OCI-LY3 (cell line): ENCODE measurements around the gene KIF2A.
A peak's percentile ranks its signal among the peaks of the same experiment; 100 is the strongest.

ENCODE experiments used
- H2AFZ ChIP-seq: fragments of 200-600, 300-600 bp; shearing (Covaris generic); 2 replicates; pipeline ENCODE4 v1.6.0; 2014; ENCODE audit warnings: antibody characterized with exemption, low read depth, low read length
- H3K27ac ChIP-seq: fragments of 200-600, 300-600 bp; sonication (generic); 2 replicates; pipeline ENCODE4 v1.5.1; 2014; ENCODE audit warnings: mild to moderate bottlenecking, low read length, moderate library complexity, mixed read lengths
- H3K27me3 ChIP-seq: fragments of 200-600, 300-600 bp; sonication (generic); 2 replicates; pipeline ENCODE4 v1.6.1; 2014; ENCODE audit warnings: low read depth, low read length, mixed read lengths
- H3K36me3 ChIP-seq: fragments of 200-600, 300-600 bp; sonication (generic); replicated peaks from 2 replicates; pipeline ENCODE3; 2014; ENCODE audit warnings: low read depth, low read length, mixed read lengths
- H3K4me1 ChIP-seq: fragments of 300-600, 200-600 bp; sonication (generic); 2 replicates; pipeline ENCODE4 v1.6.1; 2014; ENCODE audit warnings: low read length, mixed read lengths
- H3K4me2 ChIP-seq: fragments of 200-600, 300-600 bp; sonication (generic); 2 replicates; pipeline ENCODE4 v1.6.1; 2014; ENCODE audit warnings: low read length, mixed read lengths
- H3K4me3 ChIP-seq: fragments of 300-600, 200-600 bp; sonication (generic); 2 replicates; pipeline ENCODE4 v1.5.1; 2014; ENCODE audit warnings: antibody characterized with exemption, mild to moderate bottlenecking, low read length, moderate library complexity
- H3K79me2 ChIP-seq: fragments of 300-600, 200-600 bp; shearing (Covaris generic); 2 replicates; pipeline ENCODE4 v1.6.1; 2014; ENCODE audit warnings: mild to moderate bottlenecking, low read length, mixed read lengths
- H3K9ac ChIP-seq: fragments of 300-600, 200-600 bp; shearing (Covaris generic); 2 replicates; pipeline ENCODE4 v1.6.0; 2014; ENCODE audit warnings: mild to moderate bottlenecking, low read length, moderate library complexity
- H3K9me3 ChIP-seq: fragments of 200-600, 300-600 bp; shearing (Covaris generic); 2 replicates; pipeline ENCODE4 v1.6.1; 2014; ENCODE audit warnings: low read length, mixed read lengths; ENCODE audit not compliant: insufficient read depth
- H4K20me1 ChIP-seq: fragments of 200-600, 300-600 bp; sonication (generic); 2 replicates; pipeline ENCODE4 v1.6.1; 2016; ENCODE audit warnings: low read length, mixed read lengths; ENCODE audit not compliant: insufficient read depth
- CTCF ChIP-seq: fragments of 200-600, 300-600 bp; sonication (generic); IDR thresholded peaks from 2 replicates; pipeline ENCODE4 v1.5.1; 2014; ENCODE audit warnings: antibody characterized with exemption, low read length, low read depth
- EZH2phosphoT487 ChIP-seq: fragments of 200-600 bp; shearing (Covaris generic); IDR thresholded peaks from 2 replicates; pipeline ENCODE4 v1.6.1; 2018; ENCODE audit warnings: antibody characterized with exemption, mixed run types, low read depth

Gene KIF2A

GRCh38 chr5:62268234-62268633 lies 37.8 kb upstream of the KIF2A start:
- Histone ChIP-seq H3K27ac (no peak overlapping the region), H3K4me1 (peaks cover 15% of the 10 kb centered on the region), H3K27me3 (no peaks in the 10 kb centered on the region), H3K4me2 (peak overlapping the region; percentile 63), H3K79me2 (no peaks in the 10 kb centered on the region), H2AFZ (peak overlapping the region; percentile 63; the same call in 1 of the 2 replicates), H3K4me3 (no peak overlapping the region), H3K9ac (peak overlapping the region; percentile 24; the same call in 1 of the 2 replicates), H3K9me3 (no peaks in the 10 kb centered on the region), H4K20me1 (no peaks in the 10 kb centered on the region), H3K36me3 (no peaks in the 10 kb centered on the region)
- TF ChIP-seq EZH2phosphoT487 (no peak), CTCF (no peak)

GRCh38 chr5:62268792-62269191 lies 37.2 kb upstream of the KIF2A start:
- H3K4me1 ChIP-seq = peaks cover 16% of the 10 kb centered on the region
- no peak overlapping the region for H3K27ac ChIP-seq
- no peaks in the 10 kb centered on the region for H3K36me3 ChIP-seq
- no peak for TF ChIP-seq CTCF
- TF ChIP-seq EZH2phosphoT487 = no peak
- H2AFZ ChIP-seq = no peak overlapping the region
- H3K4me3 ChIP-seq = no peak overlapping the region
- H3K79me2 ChIP-seq = no peaks in the 10 kb centered on the region
- no peaks in the 10 kb centered on the region for H4K20me1 ChIP-seq
- no peak overlapping the region; the same call in 1 of the 2 replicates for H3K9ac ChIP-seq
- no peaks in the 10 kb centered on the region for H3K27me3 ChIP-seq
- H3K4me2 ChIP-seq = peak overlapping the region; percentile 63
- H3K9me3 ChIP-seq = no peaks in the 10 kb centered on the region

DNA sequence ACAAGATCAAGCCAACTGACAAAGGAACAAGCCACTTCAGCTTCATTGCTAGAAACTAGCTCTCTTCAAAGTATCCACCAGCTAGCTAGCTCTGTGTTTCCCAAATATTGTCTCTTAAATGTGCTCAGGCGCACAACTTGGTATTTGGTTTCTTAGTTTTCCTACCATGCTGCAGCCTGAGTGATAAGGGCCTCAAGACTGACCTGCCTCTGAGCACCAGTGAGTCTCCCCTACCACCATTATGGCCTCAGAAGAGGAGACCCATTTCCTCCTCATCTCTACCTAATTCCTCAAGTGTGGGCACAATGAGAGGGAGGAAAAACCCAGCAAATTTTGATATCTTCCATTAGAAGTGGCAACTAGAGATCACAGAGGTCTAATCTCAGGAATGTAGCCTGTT lies 34.6 kb upstream of the KIF2A start:
- Histone ChIP-seq H3K36me3 (no peaks in the 10 kb centered on the region), H3K4me3 (no peak overlapping the region), H3K27ac (no peak overlapping the region), H3K27me3 (no peaks in the 10 kb centered on the region), H3K9ac (no peak overlapping the region), H3K4me1 (peaks cover 22% of the 10 kb centered on the region), H2AFZ (no peak overlapping the region), H3K79me2 (no peaks in the 10 kb centered on the region), H4K20me1 (no peaks in the 10 kb centered on the region), H3K9me3 (no peaks in the 10 kb centered on the region), H3K4me2 (no peak overlapping the region)
- TF ChIP-seq CTCF (no peak), EZH2phosphoT487 (no peak)

DNA sequence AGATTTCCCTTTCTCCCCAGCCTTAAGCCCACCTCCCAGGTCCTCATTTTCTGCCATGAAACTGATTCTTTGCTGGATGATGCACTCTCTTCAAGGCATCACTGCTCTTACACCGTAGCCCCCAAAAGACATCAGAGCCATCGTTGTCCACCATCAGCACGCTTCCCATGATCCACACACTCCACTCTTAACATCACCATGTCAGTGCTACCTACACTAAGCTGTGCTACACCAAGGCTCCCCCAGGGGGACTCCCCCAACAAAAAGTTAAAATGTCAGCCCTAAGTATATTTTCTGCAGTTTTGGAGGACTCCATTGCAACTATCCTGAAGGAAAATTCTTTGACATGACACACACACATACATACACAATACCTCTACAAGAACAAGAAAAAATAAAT lies 34.1 kb upstream of the KIF2A start:
- H3K27ac ChIP-seq = no peak overlapping the region
- H3K27me3 ChIP-seq = no peaks in the 10 kb centered on the region
- H3K79me2 ChIP-seq = no peaks in the 10 kb centered on the region
- TF ChIP-seq CTCF = no peak
- TF ChIP-seq EZH2phosphoT487 = no peak
- H3K9me3 ChIP-seq = no peaks in the 10 kb centered on the region
- no peak overlapping the region for H3K4me2 ChIP-seq
- no peak overlapping the region for H3K9ac ChIP-seq
- no peak overlapping the region for H2AFZ ChIP-seq
- no peak overlapping the region for H3K4me3 ChIP-seq
- no peaks in the 10 kb centered on the region for H4K20me1 ChIP-seq
- no peaks in the 10 kb centered on the region for H3K36me3 ChIP-seq
- H3K4me1 ChIP-seq = peaks cover 27% of the 10 kb centered on the region
